Hepatocyte (in vitro differentiated cells): ENCODE results near the gene ADAMTS12.

Experiments
- CTCF ChIP-seq: fragments of 200-600 bp; sonication (generic); IDR thresholded peaks from 2 replicates; pipeline ENCODE4 v1.5.1; 2016; ENCODE audit warnings: antibody characterized with exemption, mild to moderate bottlenecking; ENCODE audit not compliant: poor library complexity
- EZH2 ChIP-seq: fragments of 200-600 bp; sonication (generic); IDR thresholded peaks from 2 replicates; pipeline ENCODE4 v1.6.1; 2016; ENCODE audit warnings: antibody characterized with exemption, mild to moderate bottlenecking, borderline replicate concordance
- EZH2phosphoT487 ChIP-seq: fragments of 200-600 bp; sonication (generic); IDR thresholded peaks from one replicate; pipeline ENCODE4 v1.6.1; 2018; ENCODE audit warnings: antibody characterized with exemption, mild to moderate bottlenecking, low read depth, moderate library complexity; ENCODE audit not compliant: unreplicated experiment, severe bottlenecking

DNA sequence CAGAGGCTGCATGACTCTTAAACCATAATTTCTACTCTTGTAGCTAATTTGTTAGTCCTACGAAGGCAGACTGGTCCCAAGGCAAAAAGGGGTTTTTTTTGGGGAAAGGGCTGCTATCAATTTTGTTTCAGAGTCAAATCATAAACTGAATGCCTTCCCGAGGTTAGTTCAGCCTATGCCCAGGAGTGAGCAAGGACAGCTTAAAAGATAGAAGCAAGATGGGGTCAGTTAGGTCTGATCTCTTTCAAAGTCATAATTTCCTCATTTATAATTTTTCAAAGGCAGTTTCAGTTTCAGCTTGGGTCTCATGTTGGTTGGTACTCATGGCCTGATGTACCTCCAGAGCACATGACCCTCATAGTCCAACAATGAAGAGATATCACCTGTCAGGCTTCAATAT is 36.5 kb upstream of the ADAMTS12 start:
- TF ChIP-seq EZH2 (no peak), CTCF (no peak), EZH2phosphoT487 (no peak)
